Activated B cell treated with CpG ODN at 0.5 μM for 24 hours (primary cell): ENCODE data around the gene SCRN2. TPM values are rescaled to one million over a fixed set of nuclear protein-coding genes. Genes with fewer than 3 reads are reported as not detected.

ENCODE experiments used
- ATAC-seq: fragments of 200-7000 bp; cut with Tn5 transposase; one replicate; pipeline ENCODE4 v1.10.0; 2021; ENCODE audit warnings: low read depth, mild to moderate bottlenecking, moderate library complexity
- CTCF ChIA-PET: fragments of 350-600 bp; sonication (Branson Sonifier 250); formaldehyde crosslinking; loops from one replicate; lab custom pipeline; 2021; ENCODE audit warnings: antibody characterized with exemption; lab: Charles Lee
- POLR2A ChIA-PET: fragments of 350-600 bp; sonication (Branson Sonifier 250); formaldehyde crosslinking; loops from one replicate; lab custom pipeline; 2021; ENCODE audit warnings: antibody characterized with exemption; lab: Charles Lee
- DNase-seq: peaks from one replicate; pipeline ENCODE4 v3.0.0; 2022
- H3K27ac Mint-ChIP-seq: one replicate; pipeline ENCODE4 v1.8.0; 2020; ENCODE audit warnings: mixed read lengths
- H3K27me3 Mint-ChIP-seq: one replicate; pipeline ENCODE4 v1.8.0; 2021; ENCODE audit warnings: mixed read lengths
- H3K36me3 Mint-ChIP-seq: one replicate; pipeline ENCODE4 v1.8.0; 2021; ENCODE audit warnings: low read depth, mixed read lengths
- H3K4me1 Mint-ChIP-seq: one replicate; pipeline ENCODE4 v1.8.0; 2021; ENCODE audit warnings: mixed read lengths
- H3K4me3 Mint-ChIP-seq: one replicate; pipeline ENCODE4 v1.8.0; 2020; ENCODE audit warnings: mild to moderate bottlenecking, mixed read lengths
- H3K9me3 Mint-ChIP-seq: one replicate; pipeline ENCODE4 v1.8.0; 2020; ENCODE audit warnings: mixed read lengths
- CTCF ChIP-seq: fragments of 200-600 bp; IDR thresholded peaks from one replicate; pipeline ENCODE4 v1.8.0; 2022; ENCODE audit warnings: antibody characterized with exemption, mild to moderate bottlenecking
- intact Hi-C: fragments of 100-400 bp; cut with micrococcal nuclease; formaldehyde crosslinking; loops from one replicate; pipeline ENCODE4 v1.15.1; 2024
- total RNA-seq: library from RNA; stranded (reverse); gene quantifications from 2 replicates; pipeline ENCODE4 v1.2.3, GENCODE V29; 2022

Gene SCRN2
- total RNA-seq, 1 donor from 2014 or later: 36.3 TPM

- H3K4me1 Mint-ChIP-seq: peaks cover 29% of the 10 kb centered on the region
- H3K27ac Mint-ChIP-seq: peak within 1 kb of the TSS; percentile 92
- ATAC-seq (peak; percentile 96), DNase-seq (peak; percentile 87)
- ChIA-PET CTCF (interaction anchor here (0.6 to 1.2 kb wide), 4 partner anchors 9 to 59 kb away, joined by 3 to 5 read pairs (median 4); partner anchors contain the start of genes OSBPL7 and SCRN2), POLR2A (interaction anchor here (0.6 to 3.1 kb wide), 15 partner anchors 9 to 217 kb away, joined by 3 to 53 read pairs (median 6); partner anchors contain the start of genes CDK5RAP3, KPNB1, NFE2L1 and OSBPL7)
- no peak for TF ChIP-seq CTCF
- no peaks in the 10 kb centered on the region for H3K9me3 Mint-ChIP-seq
- peak within 1 kb of the TSS; percentile 96 for H3K4me3 Mint-ChIP-seq
- H3K36me3 Mint-ChIP-seq: peaks cover 34% of the 10 kb centered on the region
- H3K27me3 Mint-ChIP-seq: no peaks in the 10 kb centered on the region
- intact Hi-C loops: loop anchor here (1.0 to 2.0 kb wide), 4 partner anchors 10 to 140 kb away; partner anchors contain the start of genes CDK5RAP3, OSBPL7 and SCRN2
Observed at GRCh38 chr17:47831003-47831933, 9.8 kb downstream of the SCRN2 start, which contains the start of the genes LRRC46 and MRPL10. Gene LRRC46, plus strand, starts transcription at chr17:47831670. Its CDS starts 320 bp downstream, at chr17:47831990. Gene MRPL10, minus strand, starts transcription at chr17:47831541. Its CDS starts 30 bp downstream, at chr17:47831511.

GRCh38 chr17:47830396-47831002 lies 10.6 kb downstream of the SCRN2 start:
- ATAC-seq (no peak), DNase-seq (no peak)
- ChIA-PET CTCF (interaction anchor here (1.1 to 1.2 kb wide), 3 partner anchors 8 to 59 kb away, joined by 3 to 5 read pairs (median 4); partner anchors contain the start of gene OSBPL7), POLR2A (interaction anchor here (1.2 to 3.1 kb wide), 8 partner anchors 9 to 141 kb away, joined by 3 to 53 read pairs (median 11); partner anchors contain the start of genes CDK5RAP3, OSBPL7, PNPO and SP2)
- H3K4me1 Mint-ChIP-seq: peaks cover 29% of the 10 kb centered on the region
- intact Hi-C loops: loop anchor here (1.0 to 2.0 kb wide), 4 partner anchors 9 to 140 kb away; partner anchors contain the start of genes CDK5RAP3, OSBPL7 and SCRN2
- peak overlapping the region; percentile 92 for H3K27ac Mint-ChIP-seq
- H3K36me3 Mint-ChIP-seq: peaks cover 41% of the 10 kb centered on the region
- peak overlapping the region; percentile 96 for H3K4me3 Mint-ChIP-seq
- TF ChIP-seq CTCF: no peak
- H3K27me3 Mint-ChIP-seq: no peaks in the 10 kb centered on the region
- H3K9me3 Mint-ChIP-seq: no peaks in the 10 kb centered on the region

GRCh38 chr17:47829870-47830269 lies 11.2 kb downstream of the SCRN2 start:
- no peaks in the 10 kb centered on the region for H3K9me3 Mint-ChIP-seq
- ATAC-seq: no peak
- H3K27ac Mint-ChIP-seq: no peak overlapping the region
- no peaks in the 10 kb centered on the region for H3K27me3 Mint-ChIP-seq
- DNase-seq: no peak
- H3K36me3 Mint-ChIP-seq: peaks cover 45% of the 10 kb centered on the region
- H3K4me1 Mint-ChIP-seq: peaks cover 29% of the 10 kb centered on the region
- intact Hi-C loops: loop anchor here (2.0 kb wide), 1 partner anchor 141 kb away; the partner anchor contains the start of gene CDK5RAP3
- no peak for TF ChIP-seq CTCF
- POLR2A ChIA-PET: interaction anchor here (0.7 to 3.1 kb wide), 4 partner anchors 8 to 141 kb away, joined by 5 to 53 read pairs (median 26); partner anchors contain the start of genes CDK5RAP3, OSBPL7 and SP2
- CTCF ChIA-PET: no interaction called here
- H3K4me3 Mint-ChIP-seq: peak overlapping the region; percentile 96

GRCh38 chr17:47823519-47823918 lies 17.6 kb downstream of the SCRN2 start:
- ChIA-PET POLR2A (no interaction called here), CTCF (no interaction called here)
- peaks cover 26% of the 10 kb centered on the region for H3K4me1 Mint-ChIP-seq
- H3K9me3 Mint-ChIP-seq: no peaks in the 10 kb centered on the region
- TF ChIP-seq CTCF: no peak
- ATAC-seq (no peak), DNase-seq (no peak)
- H3K4me3 Mint-ChIP-seq: no peak overlapping the region
- H3K36me3 Mint-ChIP-seq: peaks cover 59% of the 10 kb centered on the region
- H3K27me3 Mint-ChIP-seq: no peaks in the 10 kb centered on the region
- no peak overlapping the region for H3K27ac Mint-ChIP-seq
- intact Hi-C loops: no loop called here
